Smooth muscle cell (in vitro differentiated cells): Measurements from ENCODE around the gene RSAD2. TPM values are rescaled to one million over a fixed set of nuclear protein-coding genes. Genes with fewer than 3 reads are reported as not detected.
"Not testable (repeated sequence)": the region's sequence is repeated elsewhere in the genome, so short reads cannot be mapped to it uniquely, and the experiment has no call there.

Source experiments
- DNase-seq: peaks from one replicate; lab custom pipeline; 2025; ENCODE audit not compliant: unreplicated experiment; lab: John Stamatoyannopoulos, UW
- H2AFZ ChIP-seq: fragments of 200-600 bp; sonication (generic); 2 replicates; pipeline ENCODE4 v1.6.0; 2016; ENCODE audit warnings: antibody characterized with exemption, low read depth, mild to moderate bottlenecking
- H3F3A ChIP-seq: fragments of 200-600 bp; sonication (generic); 2 replicates; pipeline ENCODE4 v1.6.0; 2017; ENCODE audit warnings: antibody characterized with exemption, low read depth
- H3K27ac ChIP-seq: fragments of 200-600 bp; sonication (generic); 2 replicates; pipeline ENCODE4 v1.5.1; 2016; ENCODE audit warnings: low read depth, mild to moderate bottlenecking
- H3K27me3 ChIP-seq: fragments of 200-600 bp; sonication (generic); 2 replicates; pipeline ENCODE4 v1.6.1; 2016; ENCODE audit warnings: low read depth, mild to moderate bottlenecking
- H3K36me3 ChIP-seq: fragments of 200-600 bp; sonication (generic); 2 replicates; pipeline ENCODE4 v1.5.1; 2016; ENCODE audit warnings: low read depth
- H3K4me1 ChIP-seq: fragments of 200-600 bp; sonication (generic); 2 replicates; pipeline ENCODE4 v1.5.1; 2016; ENCODE audit warnings: low read depth
- H3K4me2 ChIP-seq: fragments of 200-600 bp; sonication (generic); 2 replicates; pipeline ENCODE4 v1.6.0; 2016; ENCODE audit warnings: mild to moderate bottlenecking
- H3K4me3 ChIP-seq: fragments of 200-600 bp; sonication (generic); 2 replicates; pipeline ENCODE4 v1.5.1; 2016; ENCODE audit warnings: mild to moderate bottlenecking
- H3K79me2 ChIP-seq: fragments of 200-600 bp; sonication (generic); 2 replicates; pipeline ENCODE4 v1.6.0; 2016; ENCODE audit warnings: low read depth, mild to moderate bottlenecking
- H3K9ac ChIP-seq: fragments of 200-600 bp; sonication (generic); 2 replicates; pipeline ENCODE4 v1.6.0; 2016; ENCODE audit warnings: low read depth
- H3K9me3 ChIP-seq: fragments of 200-600 bp; sonication (generic); replicated peaks from 2 replicates; pipeline ENCODE4 v1.5.1; 2016; ENCODE audit warnings: low read depth
- H4K20me1 ChIP-seq: fragments of 200-600 bp; sonication (generic); 2 replicates; pipeline ENCODE4 v1.6.0; 2016; ENCODE audit warnings: low read depth
- CTCF ChIP-seq: fragments of 200-600 bp; sonication (generic); IDR thresholded peaks from 2 replicates; pipeline ENCODE4 v1.5.1; 2017; ENCODE audit warnings: borderline replicate concordance, mild to moderate bottlenecking, antibody characterized with exemption; ENCODE audit not compliant: insufficient read depth, poor library complexity, severe bottlenecking
- WGBS: methylation state at CpG from one replicate; pipeline ENCODE4 v1.1.7; 2016; ENCODE audit warnings: low lambda C conversion rate; 5-methylcytosine and 5-hydroxymethylcytosine counted together
- polyA plus RNA-seq: library from polyadenylated mRNA; unstranded; fragments of >200 nt; fragmentation: Nextera tagmentation; extraction: Ambion mirVana; gene quantifications from 2 replicates; pipeline ENCODE4 v1.2.1, GENCODE V29; 2016
- total RNA-seq: library from RNA; depleted of rRNA; stranded (reverse); fragments of >200 nt; gene quantifications from 2 replicates; pipeline ENCODE4 v1.2.3, GENCODE V29; 2014

RSAD2 gene
- total and polyA plus RNA-seq, 2 experiments from 2014 or later = not detected

GRCh38 chr2:6855860-6856547 is 21.6 kb upstream of the RSAD2 start:
- no peaks in the 10 kb centered on the region for H3K9me3 ChIP-seq
- no peak overlapping the region for H3K9ac ChIP-seq
- no peak overlapping the region for H3K27ac ChIP-seq
- H3K27me3 ChIP-seq = no peaks in the 10 kb centered on the region
- TF ChIP-seq CTCF = no peak
- no peak overlapping the region for H3K4me3 ChIP-seq
- H2AFZ ChIP-seq = no peak overlapping the region
- H3K4me1 ChIP-seq = no peaks in the 10 kb centered on the region
- H4K20me1 ChIP-seq = no peaks in the 10 kb centered on the region
- H3F3A ChIP-seq = peaks cover 3% of the 10 kb centered on the region
- no peaks in the 10 kb centered on the region for H3K79me2 ChIP-seq
- no peak for DNase-seq
- no peak overlapping the region for H3K4me2 ChIP-seq
- H3K36me3 ChIP-seq = no peaks in the 10 kb centered on the region

- H3K27ac ChIP-seq = no peak overlapping the region
- no peaks in the 10 kb centered on the region for H3K36me3 ChIP-seq
- H3K9me3 ChIP-seq = no peaks in the 10 kb centered on the region
- no peaks in the 10 kb centered on the region for H3K79me2 ChIP-seq
- no peaks in the 10 kb centered on the region for H3K4me1 ChIP-seq
- H3K4me2 ChIP-seq = no peak overlapping the region
- no peak overlapping the region for H2AFZ ChIP-seq
- H3F3A ChIP-seq = peaks cover 3% of the 10 kb centered on the region
- H3K27me3 ChIP-seq = no peaks in the 10 kb centered on the region
- DNase-seq = no peak
- H3K9ac ChIP-seq = no peak overlapping the region
- TF ChIP-seq CTCF = no peak
- H4K20me1 ChIP-seq = no peaks in the 10 kb centered on the region
- H3K4me3 ChIP-seq = no peak overlapping the region
- 79% methylated on average over 1 of the region's 1 CpG for WGBS
Measured at GRCh38 chr2:6856548-6856920, 21.0 kb upstream of the RSAD2 start.

GRCh38 chr2:6858466-6859027 is 19.0 kb upstream of the RSAD2 start:
- H3K27me3 ChIP-seq, H3K36me3 ChIP-seq, H3K9me3 ChIP-seq, H3K9ac ChIP-seq, H3F3A ChIP-seq, H2AFZ ChIP-seq, H3K4me2 ChIP-seq, H3K27ac ChIP-seq, H3K4me3 ChIP-seq, H3K4me1 ChIP-seq, DNase-seq, H3K79me2 ChIP-seq, H4K20me1 ChIP-seq: not testable (repeated sequence)
- WGBS = 93% methylated on average over 4 of the region's 4 CpGs

DNA sequence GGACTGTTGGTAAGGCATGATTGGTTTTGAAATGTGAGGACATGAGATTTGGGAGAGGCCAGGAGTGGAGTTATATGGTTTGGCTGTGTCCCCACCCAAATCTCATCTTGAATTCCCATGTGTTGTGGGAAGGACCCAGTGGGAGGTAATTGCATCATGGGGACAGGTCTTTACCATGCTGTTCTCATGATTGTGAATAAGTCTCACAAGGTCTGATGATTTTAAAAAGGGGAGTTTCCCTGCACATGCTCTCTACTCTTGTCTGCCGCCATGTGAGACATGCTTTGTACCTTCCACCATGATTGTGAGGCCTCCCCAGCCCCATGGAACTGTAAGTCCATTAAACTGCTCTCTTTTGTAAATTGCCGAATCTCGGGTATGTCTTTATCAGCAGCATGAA is 17.3 kb upstream of the RSAD2 start:
- no peak overlapping the region for H3K4me2 ChIP-seq
- DNase-seq = no peak

More for the DNA sequence above, 17.3 kb upstream of the RSAD2 start:
- whole genome bisulfite sequencing = 92% methylated on average over 3 of the region's 3 CpGs
- H3K79me2 ChIP-seq = no peaks in the 10 kb centered on the region
- peaks cover 3% of the 10 kb centered on the region for H3F3A ChIP-seq
- H3K9me3 ChIP-seq = no peaks in the 10 kb centered on the region
- H3K36me3 ChIP-seq = no peaks in the 10 kb centered on the region
- H3K4me3 ChIP-seq = no peak overlapping the region
- H3K4me1 ChIP-seq = no peaks in the 10 kb centered on the region
- no peak overlapping the region for H3K27ac ChIP-seq
- no peak overlapping the region for H3K9ac ChIP-seq
- TF ChIP-seq CTCF = no peak
- H2AFZ ChIP-seq = no peak overlapping the region
- peaks cover 12% of the 10 kb centered on the region for H3K27me3 ChIP-seq
- H4K20me1 ChIP-seq = no peaks in the 10 kb centered on the region
